ENCODE results near the gene PADI1. TPM values are rescaled to one million over a fixed set of nuclear protein-coding genes. Genes with fewer than 3 reads are reported as not detected.

PADI1 gene
- total and polyA plus RNA-seq, 10 donors: 0.03 to 0.76 (median 0.31) TPM; not detected in 4

GRCh38 chr1:17233675-17234320 is 28.9 kb downstream of the PADI1 start:
- 32 to 67% (median 54%) methylated on average over 1 to 6 of the region's 6 CpGs for WGBS, 5 donors
- DNase-seq: no peak
- intact Hi-C loops (cut with DNase I; ENCODE audit: low total_unique reads): no loop called here
- H3K27ac ChIP-seq: no peak overlapping the region
- H3K27me3 ChIP-seq (replicated peaks in 1 of 7): peaks cover 0 to 5% (median 0%) of the 10 kb centered on the region in 7 donors
- H3K36me3 ChIP-seq: no peaks in the 10 kb centered on the region
- no peak overlapping the region for H3K4me3 ChIP-seq
- TF ChIP-seq CTCF (IDR thresholded peaks at IDR 0.05 in 8 of 11, conservative IDR thresholded peaks at IDR 0.05 in 3 of 11) (no peak), POLR2A (IDR thresholded peaks at IDR 0.05) (no peak), POLR2AphosphoS5 (IDR thresholded peaks at IDR 0.05) (no peak)
- peaks cover 0 to 16% (median 6%) of the 10 kb centered on the region in 6 donors for H3K4me1 ChIP-seq
- H3K9me3 ChIP-seq: no peaks in the 10 kb centered on the region

- peaks cover 0 to 16% (median 6%) of the 10 kb centered on the region in 6 donors for H3K4me1 ChIP-seq
- 94 to 100% (median 96%) methylated on average over 1 of the region's 1 CpG for WGBS, 5 donors
- intact Hi-C loops (cut with DNase I; ENCODE audit: low total_unique reads): no loop called here
Measured at GRCh38 chr1:17234405-17234804, 29.5 kb downstream of the PADI1 start.

GRCh38 chr1:17235135-17235885 is 30.4 kb downstream of the PADI1 start:
- Histone ChIP-seq H3K4me3 (no peak overlapping the region), H3K27me3 (replicated peaks in 1 of 7) (peaks cover 0 to 5% (median 0%) of the 10 kb centered on the region in 7 donors), H3K9me3 (no peaks in the 10 kb centered on the region), H3K4me1 (peaks cover 0 to 16% (median 6%) of the 10 kb centered on the region in 6 donors), H3K27ac (no peak overlapping the region), H3K36me3 (no peaks in the 10 kb centered on the region)
- WGBS, 5 donors: 76 to 88% (median 84%) methylated on average over 7 to 9 of the region's 9 CpGs
- intact Hi-C loops (cut with DNase I; ENCODE audit: low total_unique reads): no loop called here
- no peak for DNase-seq
- TF ChIP-seq POLR2AphosphoS5 (IDR thresholded peaks at IDR 0.05) (no peak), POLR2A (IDR thresholded peaks at IDR 0.05) (no peak), CTCF (IDR thresholded peaks at IDR 0.05 in 8 of 11, conservative IDR thresholded peaks at IDR 0.05 in 3 of 11) (no peak)

More at GRCh38 chr1:17234405-17234804, 29.5 kb downstream of the PADI1 start:
- DNase-seq: no peak
- Histone ChIP-seq H3K27me3 (replicated peaks in 1 of 7) (peaks cover 0 to 5% (median 0%) of the 10 kb centered on the region in 7 donors), H3K27ac (no peak overlapping the region), H3K36me3 (no peaks in the 10 kb centered on the region), H3K4me3 (no peak overlapping the region), H3K9me3 (no peaks in the 10 kb centered on the region)
- TF ChIP-seq CTCF (IDR thresholded peaks at IDR 0.05 in 8 of 11, conservative IDR thresholded peaks at IDR 0.05 in 3 of 11) (no peak), POLR2A (IDR thresholded peaks at IDR 0.05) (no peak), POLR2AphosphoS5 (IDR thresholded peaks at IDR 0.05) (no peak)

Data from spleen (tissue), 11 donors.